Measurements from ENCODE around the gene IL7R. TPM values are rescaled to one million over a fixed set of nuclear protein-coding genes. Genes with fewer than 3 reads are reported as not detected.
A peak's percentile ranks its signal among the peaks of the same experiment; 100 is the strongest.

Gene IL7R
- total and polyA plus RNA-seq, 2 experiments from 2014 or later: 0.47 to 1.1 TPM

GRCh38 chr5:35876454-35876853, 19.8 kb downstream of the IL7R start:
- Histone ChIP-seq H3K4me2 (no peak overlapping the region), H2AFZ (no peak overlapping the region), H3K79me2 (no peaks in the 10 kb centered on the region), H3K9me2 (replicated peaks; ENCODE audit: insufficient read depth) (no peaks in the 10 kb centered on the region), H3K27me3 (no peaks in the 10 kb centered on the region), H4K20me1 (ENCODE audit: insufficient read depth, poor library complexity, severe bottlenecking) (no peaks in the 10 kb centered on the region), H3K4me3 (no peak overlapping the region), H3K9me3 (ENCODE audit: low read depth) (no peaks in the 10 kb centered on the region), H3K4me1 (ENCODE audit: insufficient read depth) (no peaks in the 10 kb centered on the region), H3K36me3 (replicated peaks; ENCODE audit: insufficient read depth, low read depth) (no peaks in the 10 kb centered on the region), H3K27ac (no peak overlapping the region)
- WGBS (ENCODE audit: low lambda C conversion rate, missing lambda C conversion rate): 96% methylated on average over 2 of the region's 2 CpGs
- DNase-seq (ENCODE audit: low spot score): no peak
- TF ChIP-seq CTCF (IDR thresholded peaks at IDR 0.05; ENCODE audit: poor library complexity): no peak
- no peak for TF ChIP-seq EZH2phosphoT487 (IDR thresholded peaks at IDR 0.05; ENCODE audit: low read depth, severe bottlenecking, unreplicated experiment)
- no peak for TF ChIP-seq EZH2 (IDR thresholded peaks at IDR 0.05; ENCODE audit: borderline replicate concordance)

GRCh38 chr5:35876922-35877321, 20.2 kb downstream of the IL7R start:
- Histone ChIP-seq H3K4me1 (ENCODE audit: insufficient read depth) (no peaks in the 10 kb centered on the region), H3K4me3 (no peak overlapping the region), H3K36me3 (replicated peaks; ENCODE audit: insufficient read depth, low read depth) (no peaks in the 10 kb centered on the region), H3K9me3 (ENCODE audit: low read depth) (no peaks in the 10 kb centered on the region), H3K9me2 (replicated peaks; ENCODE audit: insufficient read depth) (no peaks in the 10 kb centered on the region), H3K4me2 (no peak overlapping the region), H3K27me3 (no peaks in the 10 kb centered on the region), H3K79me2 (no peaks in the 10 kb centered on the region), H4K20me1 (ENCODE audit: insufficient read depth, poor library complexity, severe bottlenecking) (no peaks in the 10 kb centered on the region), H2AFZ (no peak overlapping the region), H3K27ac (no peak overlapping the region)
- 60% methylated on average over 3 of the region's 3 CpGs for WGBS (ENCODE audit: low lambda C conversion rate, missing lambda C conversion rate)
- TF ChIP-seq EZH2 (IDR thresholded peaks at IDR 0.05; ENCODE audit: borderline replicate concordance) (no peak), CTCF (IDR thresholded peaks at IDR 0.05; ENCODE audit: poor library complexity) (no peak), EZH2phosphoT487 (IDR thresholded peaks at IDR 0.05; ENCODE audit: low read depth, severe bottlenecking, unreplicated experiment) (no peak)
- peak; percentile 37 for DNase-seq (ENCODE audit: low spot score)

- Histone ChIP-seq H2AFZ (no peak overlapping the region), H3K4me1 (ENCODE audit: insufficient read depth) (no peaks in the 10 kb centered on the region), H4K20me1 (ENCODE audit: insufficient read depth, poor library complexity, severe bottlenecking) (no peaks in the 10 kb centered on the region), H3K9me3 (ENCODE audit: low read depth) (no peaks in the 10 kb centered on the region), H3K27me3 (no peaks in the 10 kb centered on the region), H3K4me2 (no peak overlapping the region), H3K4me3 (no peak overlapping the region), H3K9me2 (replicated peaks; ENCODE audit: insufficient read depth) (no peaks in the 10 kb centered on the region), H3K36me3 (replicated peaks; ENCODE audit: insufficient read depth, low read depth) (no peaks in the 10 kb centered on the region), H3K27ac (no peak overlapping the region), H3K79me2 (no peaks in the 10 kb centered on the region)
- 61% methylated on average over 2 of the region's 2 CpGs for WGBS (ENCODE audit: low lambda C conversion rate, missing lambda C conversion rate)
- TF ChIP-seq EZH2 (IDR thresholded peaks at IDR 0.05; ENCODE audit: borderline replicate concordance) (no peak), CTCF (IDR thresholded peaks at IDR 0.05; ENCODE audit: poor library complexity) (no peak), EZH2phosphoT487 (IDR thresholded peaks at IDR 0.05; ENCODE audit: low read depth, severe bottlenecking, unreplicated experiment) (no peak)
- no peak for DNase-seq (ENCODE audit: low spot score)
Observed at GRCh38 chr5:35877655-35878054, 21.0 kb downstream of the IL7R start.

- TF ChIP-seq EZH2phosphoT487 (IDR thresholded peaks at IDR 0.05; ENCODE audit: low read depth, severe bottlenecking, unreplicated experiment): no peak
- H3K9me2 ChIP-seq (replicated peaks; ENCODE audit: insufficient read depth): no peaks in the 10 kb centered on the region
- H3K27ac ChIP-seq: no peak overlapping the region
- no peaks in the 10 kb centered on the region for H3K36me3 ChIP-seq (replicated peaks; ENCODE audit: insufficient read depth, low read depth)
- H3K4me3 ChIP-seq: no peak overlapping the region
- H3K9me3 ChIP-seq (ENCODE audit: low read depth): no peaks in the 10 kb centered on the region
- DNase-seq (ENCODE audit: low spot score): no peak
- no peaks in the 10 kb centered on the region for H3K79me2 ChIP-seq
- H2AFZ ChIP-seq: no peak overlapping the region
- H4K20me1 ChIP-seq (ENCODE audit: insufficient read depth, poor library complexity, severe bottlenecking): no peaks in the 10 kb centered on the region
- no peaks in the 10 kb centered on the region for H3K27me3 ChIP-seq
- no peaks in the 10 kb centered on the region for H3K4me1 ChIP-seq (ENCODE audit: insufficient read depth)
- H3K4me2 ChIP-seq: no peak overlapping the region
Observed at GRCh38 chr5:35878079-35878478, 21.4 kb downstream of the IL7R start.

Measured in hepatocyte (in vitro differentiated cells).